MG63 (cell line): ENCODE data around the gene IL22RA1. TPM values are rescaled to one million over a fixed set of nuclear protein-coding genes. Genes with fewer than 3 reads are reported as not detected.
A peak's percentile ranks its signal among the peaks of the same experiment; 100 is the strongest.

Experiments used
- DNase-seq: peaks from one replicate; pipeline ENCODE4 v3.0.0-alpha.2; 2020
- H3K27me3 ChIP-seq: fragments of 250-450 bp; sonication (Bioruptor Pico); 2 replicates; pipeline ENCODE4 v1.5.1; 2020; ENCODE audit warnings: mild to moderate bottlenecking, moderate library complexity
- H3K36me3 ChIP-seq: fragments of 250-450 bp; sonication (Bioruptor Pico); 2 replicates; pipeline ENCODE4 v1.5.1; 2020; ENCODE audit warnings: mild to moderate bottlenecking, moderate library complexity
- H3K4me3 ChIP-seq: fragments of 250-450 bp; sonication (Bioruptor Pico); 2 replicates; pipeline ENCODE4 v1.5.1; 2020; ENCODE audit warnings: mild to moderate bottlenecking, moderate library complexity
- H3K9me3 ChIP-seq: fragments of 250-450 bp; sonication (Bioruptor Pico); 2 replicates; pipeline ENCODE4 v1.5.1; 2020; ENCODE audit warnings: mild to moderate bottlenecking, moderate library complexity
- total RNA-seq: library from RNA; depleted of rRNA; stranded (reverse); fragments of >200 nt; shearing (Covaris generic); gene quantifications from 2 replicates; pipeline ENCODE4 v1.2.3, GENCODE V29; 2014; ENCODE audit warnings: low replicate concordance

The IL22RA1 gene
- total RNA-seq, 1 experiment from 2014 or later: not detected

DNA sequence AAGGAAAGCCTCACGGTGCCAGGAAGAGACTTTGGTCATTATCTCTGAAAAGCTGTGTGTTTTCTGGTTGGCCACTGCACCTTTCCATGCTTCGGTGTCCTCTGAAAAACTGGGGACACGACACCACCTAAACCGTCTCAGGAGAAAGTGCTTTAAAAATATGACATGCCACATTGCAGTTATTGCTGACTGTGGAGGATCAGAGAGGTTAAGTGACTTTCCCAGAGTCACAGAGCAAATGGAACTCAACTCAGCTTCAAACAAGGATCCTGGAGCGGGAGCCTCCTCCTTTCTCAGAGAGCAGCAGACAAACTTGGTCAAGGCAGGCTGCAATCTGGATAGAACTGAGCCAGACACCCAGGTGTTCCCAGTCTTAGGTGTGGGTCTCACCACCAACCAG lies 44.8 kb downstream of the IL22RA1 start:
- Histone ChIP-seq H3K4me3 (no peak overlapping the region), H3K36me3 (no peaks in the 10 kb centered on the region), H3K9me3 (no peaks in the 10 kb centered on the region), H3K27me3 (no peaks in the 10 kb centered on the region)
- no peak for DNase-seq

DNA sequence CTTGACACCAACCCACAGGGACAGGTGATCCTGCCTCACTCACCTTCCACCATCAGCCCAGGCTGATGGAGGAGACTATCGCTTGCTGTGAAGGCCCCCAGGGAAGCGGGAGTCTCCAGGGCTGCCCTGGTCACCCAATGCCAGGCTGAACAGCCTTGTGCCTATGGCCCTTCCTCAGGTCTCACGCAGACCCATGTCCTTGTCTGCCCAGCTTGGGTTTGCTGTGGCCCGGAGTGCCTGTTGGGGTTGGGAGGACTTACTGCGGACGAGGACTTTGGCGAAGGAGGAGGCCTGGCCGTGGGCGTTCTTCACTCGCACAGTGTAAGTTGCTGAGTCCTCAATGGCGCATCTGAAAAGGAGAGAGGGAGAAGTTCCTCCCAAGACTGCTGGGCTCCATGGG lies 45.3 kb downstream of the IL22RA1 start:
- Histone ChIP-seq H3K9me3 (no peaks in the 10 kb centered on the region), H3K36me3 (no peaks in the 10 kb centered on the region), H3K27me3 (no peaks in the 10 kb centered on the region), H3K4me3 (no peak overlapping the region)
- no peak for DNase-seq

DNA sequence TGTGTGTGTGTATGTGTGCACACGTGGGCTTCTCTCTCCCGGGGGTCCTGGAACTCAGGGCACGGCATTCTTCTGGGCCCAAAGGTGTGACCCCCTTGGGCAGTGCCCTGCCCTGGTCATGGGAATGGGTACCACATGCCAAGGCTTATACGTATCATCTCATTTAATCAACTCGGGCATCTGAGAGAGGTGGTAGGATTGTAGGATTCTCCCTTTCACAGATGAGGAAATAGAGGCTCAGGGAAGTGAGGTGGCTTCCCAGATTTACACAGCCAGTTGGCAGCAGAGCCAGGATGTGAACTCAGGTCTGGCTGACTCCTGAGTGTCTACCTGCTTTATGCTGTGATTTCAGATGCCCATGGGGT lies 46.2 kb downstream of the IL22RA1 start:
- Histone ChIP-seq H3K9me3 (no peaks in the 10 kb centered on the region), H3K36me3 (no peaks in the 10 kb centered on the region), H3K27me3 (no peaks in the 10 kb centered on the region), H3K4me3 (no peak overlapping the region)
- no peak for DNase-seq

DNA sequence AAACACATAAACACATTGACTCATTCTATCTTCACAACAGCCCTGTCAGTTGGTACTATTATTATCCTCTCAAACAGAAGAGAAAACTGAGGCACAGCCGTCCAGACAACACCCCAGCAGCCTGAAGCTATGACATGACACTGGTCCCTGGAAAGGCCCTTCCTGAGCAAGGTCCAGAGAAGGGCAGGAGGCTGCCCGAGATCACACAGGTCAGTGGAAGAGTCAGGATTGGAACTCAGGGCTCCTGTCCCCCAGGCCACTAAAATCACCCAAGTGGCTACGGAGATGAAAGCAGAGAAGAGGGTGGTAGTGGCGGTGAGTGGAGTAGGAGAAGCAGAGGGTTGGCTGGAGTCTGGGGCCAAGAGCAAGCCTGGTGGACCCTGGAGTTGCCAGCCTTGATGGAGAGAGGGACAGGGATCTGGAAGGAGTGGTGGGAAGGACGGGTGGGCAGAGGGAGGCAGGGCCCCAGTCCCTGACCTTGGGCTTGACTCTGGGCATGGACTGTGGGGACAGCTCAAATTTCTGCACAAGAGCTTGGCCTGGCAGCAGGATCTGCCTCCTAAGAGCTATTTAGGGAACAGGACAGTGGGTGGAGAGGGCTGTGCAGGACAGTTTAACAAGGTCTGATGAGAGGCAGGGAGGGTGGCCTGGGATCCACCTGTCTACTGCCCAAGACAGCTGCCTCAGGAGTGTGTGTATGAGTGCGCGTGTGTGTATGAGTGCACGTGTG lies 46.8 kb downstream of the IL22RA1 start:
- Histone ChIP-seq H3K9me3 (no peaks in the 10 kb centered on the region), H3K4me3 (no peak overlapping the region), H3K27me3 (no peaks in the 10 kb centered on the region), H3K36me3 (no peaks in the 10 kb centered on the region)
- no peak for DNase-seq

DNA sequence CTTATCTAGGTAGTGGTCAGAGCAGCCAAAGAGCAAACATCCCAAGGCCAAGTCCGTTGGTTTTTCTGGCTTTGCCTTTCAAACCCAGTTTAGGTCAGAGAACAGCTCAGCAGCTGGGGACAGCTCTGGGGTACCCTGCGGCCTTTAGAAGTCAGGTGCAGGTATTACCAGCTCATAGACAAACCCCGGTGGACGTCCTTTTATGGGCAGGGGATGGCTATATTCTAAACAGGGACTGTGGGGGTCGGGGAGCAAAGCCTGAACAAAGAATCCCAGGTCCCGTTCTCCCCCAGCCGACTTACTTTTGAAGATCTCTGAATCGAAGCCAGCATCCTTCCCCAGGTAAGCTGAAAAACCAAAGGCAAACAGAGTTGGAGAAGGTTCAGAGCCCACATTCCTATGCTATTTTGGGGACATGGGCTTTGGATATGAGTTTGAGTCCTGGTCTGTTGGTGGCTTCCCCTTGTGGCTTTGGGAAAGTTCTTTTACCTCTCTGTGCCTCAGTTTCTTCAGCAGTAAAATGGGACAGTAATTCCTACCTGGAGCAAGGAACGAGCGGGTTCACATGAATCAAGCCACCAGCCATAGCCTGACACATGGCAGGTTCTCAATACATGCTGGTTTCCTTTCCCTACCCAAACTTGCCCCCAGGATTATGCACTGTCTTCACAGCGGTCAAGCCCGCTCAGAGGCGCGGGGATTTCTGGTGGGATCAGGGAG lies 47.6 kb downstream of the IL22RA1 start:
- Histone ChIP-seq H3K9me3 (no peaks in the 10 kb centered on the region), H3K4me3 (no peak overlapping the region), H3K36me3 (no peaks in the 10 kb centered on the region), H3K27me3 (no peaks in the 10 kb centered on the region)
- DNase-seq: no peak

DNA sequence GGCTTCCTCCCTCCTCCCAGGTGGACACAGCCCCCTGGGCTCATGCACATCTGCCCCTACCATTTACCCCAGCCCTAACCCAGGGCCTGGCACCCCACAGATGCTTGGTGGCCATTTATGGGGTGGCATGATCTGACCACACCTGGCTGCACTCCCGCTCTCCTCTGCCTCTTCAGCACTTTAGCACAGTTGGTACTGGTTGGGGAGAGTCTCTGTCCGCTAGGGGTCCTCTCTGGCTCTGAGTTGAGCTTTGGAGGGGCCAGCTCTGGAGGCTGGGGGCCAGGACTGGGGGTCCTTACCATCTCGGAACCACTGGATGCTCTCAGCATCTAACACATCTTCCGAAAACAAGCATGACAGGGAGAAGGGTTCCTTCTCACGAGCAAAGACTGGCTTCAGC lies 48.4 kb downstream of the IL22RA1 start:
- Histone ChIP-seq H3K36me3 (no peaks in the 10 kb centered on the region), H3K27me3 (no peaks in the 10 kb centered on the region), H3K4me3 (no peak overlapping the region), H3K9me3 (no peaks in the 10 kb centered on the region)
- no peak for DNase-seq

DNA sequence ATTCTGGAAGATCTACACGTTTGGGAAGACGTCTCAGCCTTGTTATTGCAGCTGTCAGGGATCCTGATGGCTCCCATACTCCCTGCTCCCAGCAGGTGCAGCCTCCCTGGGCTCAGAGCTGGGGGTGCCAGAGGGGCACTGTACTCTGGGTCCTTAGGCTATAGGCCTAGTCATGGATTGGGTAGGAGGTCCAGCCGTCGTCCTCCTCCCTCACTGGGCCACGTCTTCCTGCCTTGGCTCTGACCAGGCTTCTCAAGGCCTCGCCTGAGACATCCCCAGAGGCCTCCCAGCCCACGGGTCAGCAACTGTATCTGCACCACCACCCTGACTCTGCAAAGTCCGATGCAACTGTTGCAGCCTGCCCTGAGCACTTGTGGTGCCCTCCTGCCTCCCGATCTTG lies 49.2 kb downstream of the IL22RA1 start:
- DNase-seq: no peak
- no peaks in the 10 kb centered on the region for H3K9me3 ChIP-seq
- no peak overlapping the region for H3K4me3 ChIP-seq
- H3K27me3 ChIP-seq: no peaks in the 10 kb centered on the region
- H3K36me3 ChIP-seq: no peaks in the 10 kb centered on the region

DNA sequence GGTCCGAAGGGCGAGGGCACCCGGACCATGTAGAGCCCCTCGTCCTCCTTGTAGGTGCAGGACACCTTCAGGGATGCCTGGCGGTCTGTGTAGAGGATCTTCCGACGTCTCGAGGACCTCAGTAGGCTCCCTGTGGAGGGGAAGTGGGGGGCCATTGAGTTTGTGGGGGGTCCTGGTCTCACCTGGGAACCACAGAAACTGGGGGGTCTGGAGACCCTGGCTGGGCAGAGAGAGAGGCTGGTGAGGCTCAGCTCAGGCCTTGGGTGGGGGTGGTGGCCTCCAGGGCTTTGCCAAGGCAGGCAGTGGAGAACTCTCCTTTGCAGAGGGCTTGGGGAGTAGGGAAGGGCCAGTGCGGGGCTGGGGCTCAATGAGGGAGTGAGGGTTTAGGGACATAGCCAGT lies 50.0 kb downstream of the IL22RA1 start:
- H3K27me3 ChIP-seq: no peaks in the 10 kb centered on the region
- DNase-seq: no peak
- no peaks in the 10 kb centered on the region for H3K9me3 ChIP-seq
- no peak overlapping the region for H3K4me3 ChIP-seq
- no peaks in the 10 kb centered on the region for H3K36me3 ChIP-seq

DNA sequence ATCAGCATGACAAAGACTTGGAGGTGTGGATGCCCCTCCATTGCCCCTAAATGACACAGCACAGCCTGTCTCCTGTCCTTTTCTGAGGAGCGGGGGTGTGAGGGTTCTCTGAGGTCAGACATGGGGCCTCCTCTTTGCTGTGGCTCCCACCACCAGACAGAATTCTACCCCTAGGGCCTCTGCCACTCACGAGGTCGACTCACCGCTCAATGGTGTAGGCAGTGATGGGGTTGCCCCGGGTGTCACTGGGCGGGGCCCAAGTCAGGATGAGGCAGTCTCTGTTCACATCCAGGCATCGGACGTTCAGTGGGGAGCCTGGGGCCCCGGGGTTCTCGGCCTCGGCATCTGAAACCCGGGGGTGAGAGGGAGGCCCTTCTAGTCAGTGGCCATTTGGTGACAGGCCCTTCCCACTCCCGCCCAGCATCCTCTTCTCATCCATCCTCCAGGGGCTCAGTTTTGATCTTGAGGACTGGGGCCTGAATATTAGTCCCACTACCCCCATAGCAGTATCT lies 50.9 kb downstream of the IL22RA1 start:
- Histone ChIP-seq H3K4me3 (no peak overlapping the region), H3K36me3 (no peaks in the 10 kb centered on the region), H3K9me3 (no peaks in the 10 kb centered on the region), H3K27me3 (no peaks in the 10 kb centered on the region)
- DNase-seq: no peak

DNA sequence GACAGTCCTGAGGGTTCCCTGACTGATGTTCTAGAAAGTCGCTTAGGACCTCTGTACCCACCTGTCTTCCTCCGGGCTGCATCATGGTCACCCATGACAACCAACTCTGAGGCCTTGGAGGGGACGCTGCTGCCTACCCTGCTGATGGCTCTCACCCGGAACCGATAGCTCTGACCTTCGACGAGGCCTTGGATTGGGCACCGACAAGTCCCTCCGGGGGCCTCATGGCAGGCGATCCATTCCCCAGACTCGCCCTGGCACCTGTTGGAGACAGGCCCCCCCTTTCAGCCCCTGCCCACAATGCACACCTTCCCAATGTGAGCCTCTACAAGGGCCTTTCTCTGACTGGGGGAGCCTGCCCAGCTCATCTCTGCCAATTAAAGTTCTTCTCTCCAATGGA lies 52.2 kb downstream of the IL22RA1 start:
- DNase-seq: no peak
- H3K27me3 ChIP-seq: no peaks in the 10 kb centered on the region
- no peaks in the 10 kb centered on the region for H3K9me3 ChIP-seq
- H3K36me3 ChIP-seq: no peaks in the 10 kb centered on the region
- H3K4me3 ChIP-seq: no peak overlapping the region

DNA sequence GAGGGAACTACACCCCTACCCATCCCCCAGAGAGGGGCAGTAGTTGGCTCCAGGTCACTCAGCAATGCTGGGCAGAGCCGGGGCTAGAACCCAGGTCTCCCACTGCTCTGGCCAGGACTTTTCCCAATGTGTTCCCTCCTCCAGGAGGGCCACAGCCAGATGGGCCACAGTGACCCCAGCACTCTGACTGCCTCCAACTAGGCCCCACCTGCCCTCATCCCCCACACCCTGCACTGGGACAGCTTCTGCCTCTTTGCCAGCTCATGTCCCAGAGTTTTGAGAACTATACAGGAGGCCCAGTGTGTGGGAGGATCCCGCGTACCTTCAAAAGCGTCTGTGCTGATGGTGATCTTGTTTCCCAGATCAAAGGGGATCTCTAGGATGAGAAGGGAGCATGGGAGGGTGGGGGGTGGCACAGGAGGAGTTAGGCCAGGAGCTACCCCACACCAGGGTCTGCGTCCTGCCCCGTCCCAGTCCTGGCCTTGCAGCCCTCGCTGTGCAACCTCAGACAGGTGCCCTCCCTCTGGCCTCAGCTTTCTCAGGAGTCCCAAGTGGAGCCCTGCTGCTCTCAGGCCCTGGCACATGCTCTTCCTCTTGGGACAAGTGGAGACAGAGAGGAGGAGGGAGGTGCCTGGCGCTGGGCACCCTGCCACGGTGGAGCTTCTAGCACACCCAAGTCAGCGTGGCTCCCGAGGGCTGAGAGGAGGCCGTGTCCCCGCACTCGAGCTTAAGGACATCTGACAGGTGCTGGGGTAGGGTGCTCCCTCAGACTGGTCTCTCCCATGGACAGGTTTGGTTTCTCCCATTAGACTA lies 53.0 kb downstream of the IL22RA1 start:
- Histone ChIP-seq H3K4me3 (no peak overlapping the region), H3K36me3 (no peaks in the 10 kb centered on the region), H3K9me3 (no peaks in the 10 kb centered on the region), H3K27me3 (no peaks in the 10 kb centered on the region)
- DNase-seq: no peak

DNA sequence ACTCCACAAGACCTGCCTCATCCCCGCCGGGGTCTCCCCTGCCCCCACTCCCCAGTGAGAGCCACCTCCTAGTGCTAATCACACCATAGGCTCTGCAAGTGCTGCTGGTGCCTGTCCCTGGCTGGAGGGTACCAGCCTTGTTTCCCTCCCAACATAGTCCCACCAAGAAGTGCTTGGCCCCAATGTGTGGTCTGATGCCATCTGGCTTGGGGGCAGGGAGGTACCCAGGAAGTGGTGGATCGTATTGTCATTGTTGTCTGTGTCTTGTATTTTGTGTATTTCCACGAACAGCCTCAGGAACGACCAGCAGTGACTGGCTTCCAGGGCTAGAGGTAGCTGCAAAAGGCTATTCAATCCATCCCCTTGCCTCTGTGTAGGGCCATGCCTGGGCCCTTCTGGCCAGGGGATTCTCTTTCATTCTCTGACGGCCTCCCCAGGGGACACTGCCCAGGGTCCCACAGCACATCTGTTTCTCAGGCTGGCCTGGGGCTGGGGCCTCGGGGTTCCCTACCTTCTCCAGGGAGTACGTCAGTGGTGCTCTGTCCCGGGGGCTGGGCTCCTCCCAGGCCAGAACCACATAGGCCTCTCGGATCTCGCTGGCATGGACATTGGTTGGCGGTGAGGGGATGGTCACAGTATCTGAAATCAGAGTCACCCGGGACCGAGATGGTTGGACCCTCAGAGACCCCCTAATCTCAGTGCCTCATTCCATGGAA lies 53.8 kb downstream of the IL22RA1 start:
- Histone ChIP-seq H3K36me3 (no peaks in the 10 kb centered on the region), H3K27me3 (no peaks in the 10 kb centered on the region), H3K4me3 (no peak overlapping the region), H3K9me3 (no peaks in the 10 kb centered on the region)
- DNase-seq: no peak

DNA sequence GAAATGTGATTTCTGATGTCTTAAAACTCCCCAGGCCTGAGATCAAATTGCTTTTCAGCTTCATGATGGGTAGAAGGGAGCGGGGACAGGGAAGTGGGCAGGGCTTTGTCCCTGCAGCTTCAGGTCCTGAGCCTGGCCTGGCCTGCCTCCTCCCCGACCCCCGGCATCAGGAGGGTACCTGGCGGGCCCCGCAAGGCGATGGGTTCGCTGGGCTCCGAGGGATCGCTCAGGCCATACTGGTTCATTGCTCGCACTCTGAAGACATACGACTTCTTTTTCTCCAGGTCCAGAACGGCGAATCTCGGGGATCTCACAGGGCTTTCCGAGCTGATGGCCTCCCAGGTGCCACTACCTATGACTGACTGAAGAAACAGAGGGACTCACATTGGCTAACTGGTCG lies 56.5 kb downstream of the IL22RA1 start:
- H3K27me3 ChIP-seq: no peaks in the 10 kb centered on the region
- H3K36me3 ChIP-seq: no peaks in the 10 kb centered on the region
- no peaks in the 10 kb centered on the region for H3K9me3 ChIP-seq
- no peak for DNase-seq
- H3K4me3 ChIP-seq: no peak overlapping the region

DNA sequence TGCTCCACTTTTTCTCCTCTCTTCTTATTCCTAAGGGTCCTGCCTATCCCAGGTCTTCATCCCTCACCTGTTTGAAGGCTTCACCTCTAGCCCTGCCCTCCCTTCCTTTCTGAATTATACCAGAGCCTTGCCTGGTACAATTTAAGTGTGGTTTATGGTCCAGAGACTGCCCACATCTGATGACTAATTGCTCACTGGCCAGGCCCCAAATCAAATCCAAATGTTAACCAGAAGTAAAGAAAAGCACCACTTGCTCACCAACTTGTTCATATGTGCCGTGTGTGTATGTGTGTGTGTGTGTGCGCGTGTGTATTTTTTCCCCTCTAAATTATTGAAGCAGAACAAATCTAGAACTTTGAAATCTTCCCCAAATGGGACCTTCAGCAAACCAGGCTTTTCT lies 57.4 kb downstream of the IL22RA1 start:
- H3K36me3 ChIP-seq: no peaks in the 10 kb centered on the region
- DNase-seq: peak; percentile 57
- H3K4me3 ChIP-seq: no peak overlapping the region
- H3K9me3 ChIP-seq: no peaks in the 10 kb centered on the region
- H3K27me3 ChIP-seq: no peaks in the 10 kb centered on the region

DNA sequence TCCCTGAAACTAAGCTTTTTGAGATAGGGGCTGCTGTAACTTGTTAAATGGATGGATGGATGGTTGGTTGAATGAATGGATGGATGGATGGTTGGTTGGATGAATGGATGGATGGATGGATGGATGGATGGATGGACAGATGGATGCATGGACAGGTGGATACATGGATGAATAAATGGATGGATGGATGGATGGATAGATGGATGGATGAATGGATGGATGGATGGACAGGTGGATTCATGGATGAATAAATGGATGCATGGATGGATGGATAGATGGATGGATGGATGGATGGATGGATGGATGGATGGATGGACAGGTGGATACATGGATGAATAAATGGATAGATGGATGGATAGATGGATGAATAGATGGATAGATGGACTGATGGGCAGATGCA lies 57.9 kb downstream of the IL22RA1 start:
- H3K27me3 ChIP-seq: no peaks in the 10 kb centered on the region
- H3K36me3 ChIP-seq: no peaks in the 10 kb centered on the region
- no peak overlapping the region for H3K4me3 ChIP-seq
- no peak for DNase-seq
- no peaks in the 10 kb centered on the region for H3K9me3 ChIP-seq

DNA sequence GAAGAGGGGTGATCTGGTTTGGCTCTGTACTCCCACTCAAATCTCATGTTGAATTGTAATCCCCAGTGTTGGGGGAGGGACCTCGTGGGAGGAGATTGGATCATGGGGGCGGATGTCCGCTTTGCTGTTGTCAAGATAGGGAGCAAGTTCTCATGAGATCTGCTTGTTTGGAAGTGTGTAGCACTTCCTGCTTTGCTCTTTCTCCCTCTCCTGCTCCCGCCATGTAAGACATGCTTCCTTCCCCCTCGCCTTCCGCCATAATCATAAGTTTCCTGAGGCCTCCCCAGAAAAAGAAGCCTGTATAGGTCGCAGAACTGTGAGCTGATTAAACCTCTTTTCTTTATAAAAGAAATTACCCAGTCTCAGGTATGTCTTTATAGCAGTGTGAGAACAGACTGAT lies 58.9 kb downstream of the IL22RA1 start:
- Histone ChIP-seq H3K36me3 (no peaks in the 10 kb centered on the region), H3K27me3 (no peaks in the 10 kb centered on the region), H3K4me3 (no peak overlapping the region), H3K9me3 (no peaks in the 10 kb centered on the region)
- no peak for DNase-seq

DNA sequence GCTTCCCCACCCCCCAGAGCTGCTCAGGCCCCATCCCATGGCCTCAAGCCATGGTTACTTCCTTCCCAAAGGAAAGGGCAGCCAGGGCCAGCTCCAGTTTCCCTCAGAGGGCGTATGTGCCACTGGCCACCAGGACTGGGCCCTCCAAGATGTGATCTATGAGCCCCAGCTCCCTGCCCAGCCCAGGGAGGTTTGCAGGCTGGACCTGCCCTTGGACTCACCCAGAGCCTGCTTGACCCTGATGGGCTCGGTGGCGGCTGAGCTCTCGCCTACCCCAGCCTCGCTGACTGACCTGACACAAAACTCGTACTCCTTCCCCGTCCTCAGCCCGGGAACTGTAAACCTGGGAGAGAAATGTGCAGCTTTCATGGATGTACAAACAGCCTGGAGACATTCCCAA lies 60.6 kb downstream of the IL22RA1 start:
- Histone ChIP-seq H3K27me3 (no peaks in the 10 kb centered on the region), H3K4me3 (no peak overlapping the region), H3K36me3 (no peaks in the 10 kb centered on the region), H3K9me3 (no peaks in the 10 kb centered on the region)
- no peak for DNase-seq
